GM12874 (cell line): Measurements from ENCODE around the gene SLC37A2.

Source experiments
- TF ChIP-seq, protein P1 (sequence below): IDR thresholded peaks from 2 replicates; pipeline ENCODE4 v1.5.1; 2011; ENCODE audit warnings: low read depth, mild to moderate bottlenecking, control low read depth, low read length, moderate library complexity; ENCODE audit not compliant: insufficient read depth

SLC37A2 gene

DNA sequence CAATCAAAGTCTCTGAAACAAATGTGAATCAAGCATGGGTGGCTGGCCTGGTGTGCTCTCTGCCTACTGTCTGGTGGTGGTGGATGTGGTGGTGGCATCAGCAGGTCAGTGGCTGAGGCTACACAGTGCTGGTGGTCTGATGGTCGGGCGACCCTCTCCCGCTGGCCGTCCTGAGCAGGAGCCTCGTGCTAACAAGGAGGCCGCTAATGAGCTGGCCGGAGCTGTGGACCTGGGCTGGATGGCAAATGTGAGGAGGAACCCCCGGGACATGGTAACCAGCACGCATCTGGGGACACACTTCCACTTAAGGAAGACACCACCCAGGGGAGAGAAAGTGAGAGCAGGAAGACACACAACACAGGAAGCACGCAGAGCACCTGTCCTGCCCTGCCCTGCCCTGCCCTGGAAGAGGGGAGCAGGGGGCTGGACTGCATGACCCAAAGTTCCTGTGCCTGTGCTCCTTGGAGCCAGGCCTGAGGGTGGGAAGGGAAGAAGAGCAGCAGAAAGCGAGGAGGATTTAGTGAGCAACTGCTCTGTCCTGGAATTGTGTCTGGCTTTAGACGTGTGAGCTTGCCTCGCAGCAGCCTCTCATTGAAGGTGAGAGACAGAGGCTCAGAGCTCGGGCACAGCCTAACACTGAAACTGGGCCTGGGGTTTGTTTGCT, 23.7 kb downstream of the SLC37A2 start:
- TF ChIP-seq, protein P1, sequence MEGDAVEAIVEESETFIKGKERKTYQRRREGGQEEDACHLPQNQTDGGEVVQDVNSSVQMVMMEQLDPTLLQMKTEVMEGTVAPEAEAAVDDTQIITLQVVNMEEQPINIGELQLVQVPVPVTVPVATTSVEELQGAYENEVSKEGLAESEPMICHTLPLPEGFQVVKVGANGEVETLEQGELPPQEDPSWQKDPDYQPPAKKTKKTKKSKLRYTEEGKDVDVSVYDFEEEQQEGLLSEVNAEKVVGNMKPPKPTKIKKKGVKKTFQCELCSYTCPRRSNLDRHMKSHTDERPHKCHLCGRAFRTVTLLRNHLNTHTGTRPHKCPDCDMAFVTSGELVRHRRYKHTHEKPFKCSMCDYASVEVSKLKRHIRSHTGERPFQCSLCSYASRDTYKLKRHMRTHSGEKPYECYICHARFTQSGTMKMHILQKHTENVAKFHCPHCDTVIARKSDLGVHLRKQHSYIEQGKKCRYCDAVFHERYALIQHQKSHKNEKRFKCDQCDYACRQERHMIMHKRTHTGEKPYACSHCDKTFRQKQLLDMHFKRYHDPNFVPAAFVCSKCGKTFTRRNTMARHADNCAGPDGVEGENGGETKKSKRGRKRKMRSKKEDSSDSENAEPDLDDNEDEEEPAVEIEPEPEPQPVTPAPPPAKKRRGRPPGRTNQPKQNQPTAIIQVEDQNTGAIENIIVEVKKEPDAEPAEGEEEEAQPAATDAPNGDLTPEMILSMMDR, result no peak

GRCh38 chr11:125088123-125088522, 25.0 kb downstream of the SLC37A2 start:
- TF ChIP-seq, protein P1, result no peak

- TF ChIP-seq, protein P1, result no peak
Observed at GRCh38 chr11:125088576-125089455, 25.7 kb downstream of the SLC37A2 start.

- TF ChIP-seq, protein P1, result no peak
Observed at GRCh38 chr11:125090816-125091215, 27.7 kb downstream of the SLC37A2 start.

- TF ChIP-seq, protein P1, result peak; percentile 29; the same call in 1 of the 2 replicates
Observed at GRCh38 chr11:125091247-125091876, 28.3 kb downstream of the SLC37A2 start.

GRCh38 chr11:125091877-125092664, 29.0 kb downstream of the SLC37A2 start:
- TF ChIP-seq, protein P1, result no peak

- TF ChIP-seq, protein P1, result no peak
Observed at GRCh38 chr11:125092669-125093068, 29.6 kb downstream of the SLC37A2 start.
